ENCODE data around the gene CFAP61. TPM values are rescaled to one million over a fixed set of nuclear protein-coding genes. Genes with fewer than 3 reads are reported as not detected.

The CFAP61 gene
- total and polyA plus RNA-seq, 2 experiments from 2014 or later: 1.0 TPM; not detected in 1

- 87% methylated on average over 7 of the region's 7 CpGs for WGBS (ENCODE audit: low lambda C conversion rate, missing lambda C conversion rate)
Observed at GRCh38 chr20:20021835-20022234, 30.5 kb upstream of the CFAP61 start.

GRCh38 chr20:20022498-20022897, 29.8 kb upstream of the CFAP61 start:
- Histone ChIP-seq H2AFZ (no peak overlapping the region), H3K27me3 (no peaks in the 10 kb centered on the region), H3K27ac (no peak overlapping the region), H3K4me3 (no peak overlapping the region), H3K4me1 (ENCODE audit: insufficient read depth) (peaks cover 17% of the 10 kb centered on the region), H3K9me3 (ENCODE audit: low read depth) (no peaks in the 10 kb centered on the region), H3K4me2 (no peak overlapping the region), H3K9me2 (replicated peaks; ENCODE audit: insufficient read depth) (no peaks in the 10 kb centered on the region), H3K79me2 (peaks cover 99% of the 10 kb centered on the region), H3K36me3 (replicated peaks; ENCODE audit: insufficient read depth, low read depth) (no peaks in the 10 kb centered on the region), H4K20me1 (ENCODE audit: insufficient read depth, poor library complexity, severe bottlenecking) (peaks cover 6% of the 10 kb centered on the region)
- DNase-seq (ENCODE audit: low spot score): no peak
- TF ChIP-seq EZH2phosphoT487 (IDR thresholded peaks at IDR 0.05; ENCODE audit: low read depth, severe bottlenecking, unreplicated experiment): no peak
- no peak for TF ChIP-seq EZH2 (IDR thresholded peaks at IDR 0.05; ENCODE audit: borderline replicate concordance)
- TF ChIP-seq CTCF (IDR thresholded peaks at IDR 0.05; ENCODE audit: poor library complexity): no peak

More at GRCh38 chr20:20021835-20022234, 30.5 kb upstream of the CFAP61 start:
- Histone ChIP-seq H3K4me2 (no peak overlapping the region), H3K4me1 (ENCODE audit: insufficient read depth) (peaks cover 17% of the 10 kb centered on the region), H3K9me3 (ENCODE audit: low read depth) (no peaks in the 10 kb centered on the region), H3K27ac (no peak overlapping the region), H3K27me3 (no peaks in the 10 kb centered on the region), H2AFZ (no peak overlapping the region), H4K20me1 (ENCODE audit: insufficient read depth, poor library complexity, severe bottlenecking) (peaks cover 6% of the 10 kb centered on the region), H3K4me3 (no peak overlapping the region), H3K79me2 (peaks cover 96% of the 10 kb centered on the region), H3K36me3 (replicated peaks; ENCODE audit: insufficient read depth, low read depth) (no peaks in the 10 kb centered on the region), H3K9me2 (replicated peaks; ENCODE audit: insufficient read depth) (no peaks in the 10 kb centered on the region)
- no peak for DNase-seq (ENCODE audit: low spot score)
- TF ChIP-seq EZH2phosphoT487 (IDR thresholded peaks at IDR 0.05; ENCODE audit: low read depth, severe bottlenecking, unreplicated experiment) (no peak), CTCF (IDR thresholded peaks at IDR 0.05; ENCODE audit: poor library complexity) (no peak), EZH2 (IDR thresholded peaks at IDR 0.05; ENCODE audit: borderline replicate concordance) (no peak)

- 97% methylated on average over 3 of the region's 3 CpGs for WGBS (ENCODE audit: low lambda C conversion rate, missing lambda C conversion rate)
- H3K4me1 ChIP-seq (ENCODE audit: insufficient read depth): peaks cover 12% of the 10 kb centered on the region
- no peak overlapping the region for H3K4me3 ChIP-seq
- no peaks in the 10 kb centered on the region for H3K9me2 ChIP-seq (replicated peaks; ENCODE audit: insufficient read depth)
- H3K36me3 ChIP-seq (replicated peaks; ENCODE audit: insufficient read depth, low read depth): no peaks in the 10 kb centered on the region
- no peak overlapping the region for H3K4me2 ChIP-seq
- peaks cover 97% of the 10 kb centered on the region for H3K79me2 ChIP-seq
- no peaks in the 10 kb centered on the region for H3K9me3 ChIP-seq (ENCODE audit: low read depth)
- DNase-seq (ENCODE audit: low spot score): no peak
- no peak overlapping the region for H2AFZ ChIP-seq
- no peak overlapping the region for H3K27ac ChIP-seq
- TF ChIP-seq EZH2 (IDR thresholded peaks at IDR 0.05; ENCODE audit: borderline replicate concordance) (no peak), CTCF (IDR thresholded peaks at IDR 0.05; ENCODE audit: poor library complexity) (no peak), EZH2phosphoT487 (IDR thresholded peaks at IDR 0.05; ENCODE audit: low read depth, severe bottlenecking, unreplicated experiment) (no peak)
- no peaks in the 10 kb centered on the region for H3K27me3 ChIP-seq
- H4K20me1 ChIP-seq (ENCODE audit: insufficient read depth, poor library complexity, severe bottlenecking): peaks cover 6% of the 10 kb centered on the region
Observed at GRCh38 chr20:20023395-20023794, 28.9 kb upstream of the CFAP61 start.

GRCh38 chr20:20024942-20025341, 27.4 kb upstream of the CFAP61 start:
- Histone ChIP-seq H3K36me3 (replicated peaks; ENCODE audit: insufficient read depth, low read depth) (no peaks in the 10 kb centered on the region), H4K20me1 (ENCODE audit: insufficient read depth, poor library complexity, severe bottlenecking) (no peaks in the 10 kb centered on the region), H2AFZ (no peak overlapping the region), H3K4me3 (no peak overlapping the region), H3K27ac (peak overlapping the region; percentile 49), H3K9me2 (replicated peaks; ENCODE audit: insufficient read depth) (no peaks in the 10 kb centered on the region), H3K4me1 (ENCODE audit: insufficient read depth) (no peaks in the 10 kb centered on the region), H3K4me2 (no peak overlapping the region), H3K27me3 (no peaks in the 10 kb centered on the region), H3K9me3 (ENCODE audit: low read depth) (no peaks in the 10 kb centered on the region), H3K79me2 (peaks cover 88% of the 10 kb centered on the region)
- TF ChIP-seq EZH2phosphoT487 (IDR thresholded peaks at IDR 0.05; ENCODE audit: low read depth, severe bottlenecking, unreplicated experiment): no peak
- no peak for TF ChIP-seq EZH2 (IDR thresholded peaks at IDR 0.05; ENCODE audit: borderline replicate concordance)
- no peak for TF ChIP-seq CTCF (IDR thresholded peaks at IDR 0.05; ENCODE audit: poor library complexity)
- no peak for DNase-seq (ENCODE audit: low spot score)
